ENCODE data around the gene PGS1. TPM values are rescaled to one million over a fixed set of nuclear protein-coding genes. Genes with fewer than 3 reads are reported as not detected.

Gene PGS1
- total RNA-seq, 1 donor from 2014 or later = 45.2 TPM

DNA sequence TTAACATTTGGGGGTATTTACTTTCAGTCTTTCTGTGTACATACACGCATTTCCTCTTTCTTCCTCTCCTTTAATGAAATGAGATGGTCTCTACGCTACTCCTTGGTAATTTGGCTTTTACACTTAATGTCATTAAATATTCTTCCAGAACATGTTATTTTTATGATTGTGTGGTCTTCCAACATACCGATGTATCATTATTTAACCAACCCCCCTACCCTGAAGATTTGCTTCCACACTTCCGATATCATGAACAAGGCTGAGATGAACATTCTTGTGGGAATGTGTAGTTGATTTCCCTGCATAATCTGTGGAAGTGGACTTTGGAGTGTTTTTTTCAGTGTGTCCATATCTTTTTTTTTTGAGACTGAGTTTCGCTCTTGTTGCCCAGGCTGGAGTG lies 2.3 kb upstream of the PGS1 start:
- TF ChIP-seq, protein P1, sequence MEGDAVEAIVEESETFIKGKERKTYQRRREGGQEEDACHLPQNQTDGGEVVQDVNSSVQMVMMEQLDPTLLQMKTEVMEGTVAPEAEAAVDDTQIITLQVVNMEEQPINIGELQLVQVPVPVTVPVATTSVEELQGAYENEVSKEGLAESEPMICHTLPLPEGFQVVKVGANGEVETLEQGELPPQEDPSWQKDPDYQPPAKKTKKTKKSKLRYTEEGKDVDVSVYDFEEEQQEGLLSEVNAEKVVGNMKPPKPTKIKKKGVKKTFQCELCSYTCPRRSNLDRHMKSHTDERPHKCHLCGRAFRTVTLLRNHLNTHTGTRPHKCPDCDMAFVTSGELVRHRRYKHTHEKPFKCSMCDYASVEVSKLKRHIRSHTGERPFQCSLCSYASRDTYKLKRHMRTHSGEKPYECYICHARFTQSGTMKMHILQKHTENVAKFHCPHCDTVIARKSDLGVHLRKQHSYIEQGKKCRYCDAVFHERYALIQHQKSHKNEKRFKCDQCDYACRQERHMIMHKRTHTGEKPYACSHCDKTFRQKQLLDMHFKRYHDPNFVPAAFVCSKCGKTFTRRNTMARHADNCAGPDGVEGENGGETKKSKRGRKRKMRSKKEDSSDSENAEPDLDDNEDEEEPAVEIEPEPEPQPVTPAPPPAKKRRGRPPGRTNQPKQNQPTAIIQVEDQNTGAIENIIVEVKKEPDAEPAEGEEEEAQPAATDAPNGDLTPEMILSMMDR (IDR thresholded peaks at IDR 0.05) = no peak
- no peak for TF ChIP-seq EZH2 (IDR thresholded peaks at IDR 0.05)
- H3K4me3 Mint-ChIP-seq = peak overlapping the region; percentile 58
- Histone ChIP-seq H3K9me3 (ENCODE audit: low read depth) (no peaks in the 10 kb centered on the region), H3K4me2 (no peak overlapping the region), H3K27me3 (no peaks in the 10 kb centered on the region), H3K27ac (no peak overlapping the region), H3K36me3 (no peaks in the 10 kb centered on the region), H3K79me2 (ENCODE audit: low read depth) (peaks cover 29% of the 10 kb centered on the region), H3K4me1 (peaks cover 36% of the 10 kb centered on the region), H2AFZ (replicated peaks) (no peak overlapping the region), H3K4me3 (no peak overlapping the region), H3K9ac (no peak overlapping the region), H3F3A (ENCODE audit: low read depth) (peaks cover 44% of the 10 kb centered on the region), H4K20me1 (ENCODE audit: low read depth) (peaks cover 24% of the 10 kb centered on the region)
- DNase-seq (ENCODE audit: low spot score) = no peak
- peaks cover 54% of the 10 kb centered on the region for H3K4me1 Mint-ChIP-seq
- peaks cover 3% of the 10 kb centered on the region for H3K36me3 Mint-ChIP-seq
- no peak overlapping the region for H3K27ac Mint-ChIP-seq
- H3K27me3 Mint-ChIP-seq (ENCODE audit: insufficient read depth, low read depth) = no peaks in the 10 kb centered on the region
- no peaks in the 10 kb centered on the region for H3K9me3 Mint-ChIP-seq

DNA sequence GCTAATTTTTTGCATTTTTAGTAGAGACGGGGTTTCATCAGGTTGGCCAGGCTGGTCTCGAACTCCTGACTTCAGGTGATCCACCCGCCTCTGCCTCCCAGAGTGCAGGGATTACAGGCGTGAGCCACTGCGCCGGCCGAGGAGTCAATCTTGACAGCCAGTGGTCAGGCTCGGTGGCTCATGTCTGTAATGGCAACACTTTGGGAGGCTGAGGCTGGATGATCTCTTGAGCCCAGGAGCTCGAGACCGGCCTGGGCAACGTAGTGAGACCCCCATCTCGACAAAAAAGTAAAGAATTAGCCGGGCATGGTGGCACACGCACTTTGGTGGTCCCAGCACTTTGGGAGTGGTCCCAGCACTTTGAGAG lies 608 bp upstream of the PGS1 start:
- DNase-seq (ENCODE audit: low spot score) = peak; percentile 23
- Histone ChIP-seq H4K20me1 (ENCODE audit: low read depth) (peaks cover 38% of the 10 kb centered on the region), H3K36me3 (no peaks in the 10 kb centered on the region), H3K4me3 (peak overlapping the region; percentile 95), H3K4me1 (peaks cover 32% of the 10 kb centered on the region), H3K79me2 (ENCODE audit: low read depth) (peaks cover 45% of the 10 kb centered on the region), H3F3A (ENCODE audit: low read depth) (peaks cover 34% of the 10 kb centered on the region), H2AFZ (replicated peaks) (no peak overlapping the region), H3K27ac (no peak overlapping the region), H3K9me3 (ENCODE audit: low read depth) (no peaks in the 10 kb centered on the region), H3K4me2 (peak overlapping the region; percentile 91), H3K9ac (no peak overlapping the region), H3K27me3 (no peaks in the 10 kb centered on the region)
- TF ChIP-seq EZH2phosphoT487 (IDR thresholded peaks at IDR 0.05) = no peak
- TF ChIP-seq, protein P1 (IDR thresholded peaks at IDR 0.05) = no peak
- TF ChIP-seq EZH2 (IDR thresholded peaks at IDR 0.05) = no peak
- peak overlapping the region; percentile 98 for H3K4me3 Mint-ChIP-seq
- no peaks in the 10 kb centered on the region for H3K27me3 Mint-ChIP-seq (ENCODE audit: insufficient read depth, low read depth)
- peaks cover 3% of the 10 kb centered on the region for H3K36me3 Mint-ChIP-seq
- H3K9me3 Mint-ChIP-seq = no peaks in the 10 kb centered on the region
- peak overlapping the region; percentile 81 for H3K27ac Mint-ChIP-seq
- H3K4me1 Mint-ChIP-seq = peaks cover 60% of the 10 kb centered on the region

DNA sequence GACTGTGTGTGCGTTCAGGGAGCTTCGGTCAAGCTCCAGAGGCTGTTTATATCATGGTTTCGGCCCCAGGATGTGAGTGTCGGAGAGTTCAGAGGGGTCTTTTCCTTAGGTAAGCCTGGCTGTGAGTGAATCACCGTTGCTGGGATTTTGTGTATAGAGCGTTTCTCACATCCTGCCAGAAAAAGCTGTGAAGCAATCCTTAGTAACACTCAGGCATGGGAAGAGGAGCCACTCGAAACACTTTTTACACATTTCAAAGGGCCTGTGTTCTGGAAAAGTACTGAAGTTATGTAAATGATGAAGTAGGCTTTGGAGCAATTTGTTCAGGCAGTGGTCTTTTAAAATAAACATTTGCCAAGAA lies 662 bp downstream of the PGS1 start:
- Histone ChIP-seq H4K20me1 (ENCODE audit: low read depth) (peaks cover 51% of the 10 kb centered on the region), H3K9me3 (ENCODE audit: low read depth) (no peaks in the 10 kb centered on the region), H3K27me3 (no peaks in the 10 kb centered on the region), H3K36me3 (no peaks in the 10 kb centered on the region), H3F3A (ENCODE audit: low read depth) (peaks cover 23% of the 10 kb centered on the region), H3K79me2 (ENCODE audit: low read depth) (peaks cover 58% of the 10 kb centered on the region), H3K4me3 (peak overlapping the region; percentile 95), H3K4me2 (peak overlapping the region; percentile 91), H3K4me1 (peaks cover 26% of the 10 kb centered on the region), H3K27ac (no peak overlapping the region), H2AFZ (replicated peaks) (no peak overlapping the region), H3K9ac (peak overlapping the region; percentile 94)
- Mint-ChIP-seq H3K36me3 (peaks cover 7% of the 10 kb centered on the region), H3K27me3 (ENCODE audit: insufficient read depth, low read depth) (no peaks in the 10 kb centered on the region), H3K27ac (peak overlapping the region; percentile 69), H3K4me3 (peak overlapping the region; percentile 98), H3K9me3 (no peaks in the 10 kb centered on the region), H3K4me1 (peaks cover 61% of the 10 kb centered on the region)
- no peak for DNase-seq (ENCODE audit: low spot score)
- TF ChIP-seq EZH2 (IDR thresholded peaks at IDR 0.05) (no peak), EZH2phosphoT487 (IDR thresholded peaks at IDR 0.05) (no peak)
- TF ChIP-seq, protein P1 (IDR thresholded peaks at IDR 0.05) = no peak
